GM18505 (cell line): ENCODE data around the gene HMGN1.

Source experiments
- ATAC-seq: cut with Tn5 transposase; IDR thresholded peaks from one replicate; pipeline ENCODE4 v1.9.1; 2021; ENCODE audit not compliant: unreplicated experiment
- POLR2A ChIP-seq: IDR thresholded peaks from 4 replicates; pipeline ENCODE4 v1.6.1; 2011; ENCODE audit warnings: borderline replicate concordance; ENCODE audit not compliant: insufficient read depth, insufficient read length; ENCODE audit errors: extremely low read depth

The HMGN1 gene

DNA sequence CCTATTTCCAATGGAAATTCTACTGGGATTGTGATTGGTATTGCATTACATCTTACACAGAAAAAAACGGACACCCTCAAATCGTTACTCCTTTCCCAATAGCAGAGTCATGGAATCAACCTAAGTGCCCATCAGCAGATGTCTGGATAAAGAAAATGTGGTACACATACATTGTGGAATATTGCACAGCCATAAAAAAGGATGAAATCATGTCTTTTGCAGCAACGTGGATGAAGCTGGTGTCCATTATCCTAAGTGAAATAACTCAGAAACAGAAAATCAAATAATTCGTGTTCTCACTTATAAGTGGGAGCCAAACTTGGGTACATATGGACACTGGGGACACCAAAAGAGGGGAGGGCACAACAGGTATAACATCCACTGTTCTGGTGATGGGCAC lies 14.3 kb downstream of the HMGN1 start:
- no peak for ATAC-seq
- no peak for TF ChIP-seq POLR2A

GRCh38 chr21:39332175-39332574 lies 16.7 kb downstream of the HMGN1 start:
- no peak for TF ChIP-seq POLR2A
- ATAC-seq: no peak

- TF ChIP-seq POLR2A: no peak
- no peak for ATAC-seq
Observed at GRCh38 chr21:39330001-39330400, 18.9 kb downstream of the HMGN1 start.

DNA sequence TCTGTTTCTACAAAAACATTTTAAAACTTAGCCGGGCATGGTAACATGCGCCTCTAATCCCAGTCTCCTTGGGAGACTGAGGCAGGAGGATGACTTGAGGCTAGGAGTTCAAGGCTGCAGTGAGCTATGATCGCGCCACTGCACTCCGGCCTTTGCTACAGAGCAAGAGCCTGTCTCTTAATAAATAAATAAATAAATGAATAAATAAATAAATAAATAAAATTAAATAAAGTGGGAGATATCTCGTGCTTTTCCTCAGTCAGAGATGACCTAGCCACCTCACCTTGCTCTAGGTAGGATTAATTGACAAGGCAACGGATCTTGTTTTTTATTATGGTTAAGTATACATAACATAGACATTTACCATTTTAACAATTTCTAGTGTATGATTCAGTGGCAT lies 21.2 kb downstream of the HMGN1 start:
- TF ChIP-seq POLR2A: no peak
- ATAC-seq: no peak

DNA sequence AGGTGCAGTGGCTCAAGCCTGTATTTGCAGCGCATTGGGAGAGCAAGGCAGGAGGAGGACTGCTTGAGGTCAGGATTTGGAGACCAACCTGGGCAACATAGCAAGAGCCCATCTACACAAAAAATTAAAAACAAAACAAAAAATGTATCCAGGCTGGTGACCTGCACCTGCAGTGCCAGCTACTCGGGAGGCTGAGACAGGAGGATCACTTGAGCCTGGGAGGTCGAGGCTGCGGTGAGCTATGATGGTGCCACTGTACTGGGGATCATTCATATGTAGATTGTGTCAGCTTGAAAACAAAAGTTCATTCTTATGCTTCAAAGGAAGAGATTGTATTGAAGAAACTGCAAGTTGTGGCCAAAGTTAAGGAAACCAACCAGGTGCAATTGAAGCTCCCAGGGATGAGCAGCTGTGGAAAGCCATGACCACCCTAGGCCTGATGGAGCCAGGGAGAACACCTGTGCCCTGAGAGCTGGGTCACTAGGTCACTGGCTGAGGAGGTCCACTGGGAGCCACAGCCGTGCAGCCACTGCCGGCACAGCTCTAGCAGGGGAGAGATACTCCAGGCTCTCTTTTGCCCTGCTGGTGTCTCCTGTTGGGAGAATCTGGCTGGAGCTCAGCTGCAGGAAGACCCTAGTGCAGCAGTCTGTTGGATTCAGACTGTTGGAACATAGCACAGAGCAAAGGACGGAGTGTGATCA lies 22.1 kb downstream of the HMGN1 start:
- no peak for ATAC-seq

GRCh38 chr21:39325458-39325857 lies 23.4 kb downstream of the HMGN1 start:
- no peak for ATAC-seq

More for the DNA sequence above, 22.1 kb downstream of the HMGN1 start:
- TF ChIP-seq POLR2A: no peak

DNA sequence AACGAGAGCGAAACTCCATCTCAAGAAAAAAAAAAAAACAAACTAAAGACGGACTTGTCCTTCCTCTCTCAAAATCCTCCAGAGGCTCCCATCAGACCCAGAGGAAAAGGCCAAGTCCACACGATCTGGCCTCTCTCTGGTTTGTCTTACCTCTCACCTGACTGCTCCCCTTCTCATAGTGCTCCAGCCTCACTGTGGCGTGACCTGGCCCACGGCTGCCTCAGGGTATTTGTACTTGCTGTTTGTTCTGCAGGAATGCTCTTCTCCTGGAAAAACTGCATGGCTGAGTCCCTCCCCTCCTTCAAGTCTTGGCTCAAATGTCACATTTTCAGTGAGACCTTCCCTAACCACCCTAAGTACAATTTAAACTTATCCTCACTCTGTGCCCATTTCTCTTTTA lies 27.5 kb downstream of the HMGN1 start:
- no peak for ATAC-seq
- no peak for TF ChIP-seq POLR2A

More at GRCh38 chr21:39325458-39325857, 23.4 kb downstream of the HMGN1 start:
- no peak for TF ChIP-seq POLR2A

DNA sequence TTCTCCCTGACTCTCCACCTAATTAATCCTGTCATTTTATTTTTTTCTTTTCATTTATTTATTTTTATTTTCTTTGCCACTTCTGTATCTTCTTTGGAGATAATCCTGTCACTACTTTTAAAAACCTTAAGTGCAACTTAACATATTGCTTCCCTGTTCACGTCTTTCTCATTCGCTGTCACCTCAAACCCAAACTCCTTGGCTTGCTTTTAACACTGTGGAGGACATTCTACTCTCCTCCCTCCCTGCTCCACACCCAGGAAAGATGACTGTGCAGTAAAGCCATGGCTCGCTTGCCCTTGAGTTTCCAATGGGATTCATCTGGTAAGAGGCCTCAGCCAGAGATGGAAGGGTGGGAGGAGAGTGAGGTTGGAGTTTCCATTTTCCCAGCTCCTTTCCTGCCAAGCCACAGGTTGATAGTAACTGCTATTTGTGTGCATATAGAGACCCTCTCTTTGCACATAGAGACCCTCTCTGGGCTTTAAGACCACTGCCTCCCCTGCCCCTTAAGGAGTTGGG lies 29.0 kb downstream of the HMGN1 start:
- TF ChIP-seq POLR2A: no peak
- no peak for ATAC-seq

- no peak for ATAC-seq
- no peak for TF ChIP-seq POLR2A
Observed at GRCh38 chr21:39319251-39319756, 29.6 kb downstream of the HMGN1 start.

DNA sequence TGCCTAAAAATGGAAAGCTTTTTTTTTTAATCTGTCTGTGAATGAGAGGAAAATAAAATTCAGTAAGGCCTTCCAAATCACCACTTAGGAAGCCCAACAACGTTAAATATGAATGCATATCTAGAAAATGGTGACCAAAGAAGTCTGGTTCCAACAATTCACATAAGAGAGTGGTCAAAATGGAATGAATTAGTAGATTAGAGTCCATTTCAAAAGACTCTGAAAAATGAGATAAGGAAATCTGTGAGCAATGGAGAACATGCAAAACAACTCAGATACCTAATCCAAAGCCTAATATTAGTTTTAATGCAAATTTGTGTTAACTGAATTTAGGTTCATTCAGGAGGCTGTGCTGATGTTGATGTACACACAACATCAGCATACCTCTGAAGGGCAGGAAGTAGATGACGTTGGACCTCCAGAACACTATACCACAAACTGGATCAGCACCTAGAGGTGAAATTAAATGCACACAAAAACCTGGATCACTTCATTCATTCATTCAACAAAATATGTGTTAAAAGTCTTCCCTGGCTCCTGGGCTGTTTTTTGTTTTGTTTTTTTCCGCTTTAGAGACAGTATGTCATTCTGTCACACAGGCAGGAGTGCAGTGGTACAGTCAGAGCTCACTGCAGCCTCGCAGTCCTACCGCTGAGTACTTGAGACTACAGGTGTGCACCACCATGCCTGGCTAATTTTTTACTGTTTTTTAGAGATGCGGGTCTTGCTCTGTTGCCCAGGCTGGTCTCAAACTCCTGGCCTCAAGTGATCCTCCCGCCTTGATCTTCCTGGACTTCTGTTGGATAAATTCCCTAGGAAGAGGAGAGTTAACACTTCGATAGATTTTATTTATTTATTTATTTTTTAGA lies 30.6 kb downstream of the HMGN1 start:
- no peak for TF ChIP-seq POLR2A
- ATAC-seq: no peak

GRCh38 chr21:39317134-39318090 lies 31.5 kb downstream of the HMGN1 start:
- no peak for ATAC-seq
- no peak for TF ChIP-seq POLR2A

- no peak for ATAC-seq
Observed at GRCh38 chr21:39316729-39317128, 32.2 kb downstream of the HMGN1 start.

More at GRCh38 chr21:39316729-39317128, 32.2 kb downstream of the HMGN1 start:
- no peak for TF ChIP-seq POLR2A
